Measurements from ENCODE around the gene CFAP65.

The CFAP65 gene

DNA sequence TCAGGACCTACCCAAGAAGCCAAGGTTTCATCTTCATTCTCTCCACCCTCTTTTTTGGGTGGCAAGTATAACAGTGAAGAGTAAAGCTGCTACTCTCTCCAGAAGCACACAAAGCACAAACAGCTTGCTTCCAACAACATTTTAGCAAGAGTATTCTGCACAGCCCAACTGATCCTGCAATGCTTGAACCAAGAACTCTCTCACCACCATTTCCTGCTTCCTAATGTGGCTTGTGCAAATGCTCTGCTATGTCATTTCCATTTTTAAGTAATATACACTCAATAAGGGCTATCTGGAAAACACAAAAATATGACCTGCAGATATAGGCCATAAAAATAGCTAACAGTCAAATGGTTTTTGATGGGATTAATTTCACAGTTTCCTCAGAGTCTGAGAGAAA is 43.5 kb upstream of the CFAP65 start:
- Histone ChIP-seq H3K79me1 (ENCODE audit: low read length) (no peaks in the 10 kb centered on the region), H4K8ac (ENCODE audit: low read depth, low read length) (no peak overlapping the region), H4K5ac (ENCODE audit: low read length) (no peak overlapping the region), H3K23ac (ENCODE audit: low read length) (no peak overlapping the region), H3K36me3 (ENCODE audit: control insufficient read depth, insufficient read depth, low read length) (no peaks in the 10 kb centered on the region), H2BK120ac (ENCODE audit: low read depth, low read length) (no peak overlapping the region), H3K18ac (ENCODE audit: low read length) (no peak overlapping the region), H2BK5ac (ENCODE audit: low read length) (no peak overlapping the region), H3K56ac (ENCODE audit: low read length) (no peak overlapping the region), H3K9ac (ENCODE audit: low read length) (no peak overlapping the region), H3K27me3 (ENCODE audit: insufficient read depth, low read length, poor library complexity) (no peaks in the 10 kb centered on the region), H3K4me3 (ENCODE audit: low read length) (no peak overlapping the region), H2AK5ac (ENCODE audit: low read length) (no peak overlapping the region), H2BK15ac (replicated peaks; ENCODE audit: low read depth) (no peak overlapping the region), H3K4me2 (ENCODE audit: low read length) (no peak overlapping the region), H3K4me1 (ENCODE audit: control insufficient read depth, low read depth, low read length) (peaks cover 2% of the 10 kb centered on the region), H3K4ac (ENCODE audit: low read depth, low read length) (no peak overlapping the region), H3K79me2 (ENCODE audit: control insufficient read depth, insufficient read depth, low read length) (no peaks in the 10 kb centered on the region), H3K27ac (ENCODE audit: low read depth, low read length) (no peak overlapping the region)
- no peak for DNase-seq

DNA sequence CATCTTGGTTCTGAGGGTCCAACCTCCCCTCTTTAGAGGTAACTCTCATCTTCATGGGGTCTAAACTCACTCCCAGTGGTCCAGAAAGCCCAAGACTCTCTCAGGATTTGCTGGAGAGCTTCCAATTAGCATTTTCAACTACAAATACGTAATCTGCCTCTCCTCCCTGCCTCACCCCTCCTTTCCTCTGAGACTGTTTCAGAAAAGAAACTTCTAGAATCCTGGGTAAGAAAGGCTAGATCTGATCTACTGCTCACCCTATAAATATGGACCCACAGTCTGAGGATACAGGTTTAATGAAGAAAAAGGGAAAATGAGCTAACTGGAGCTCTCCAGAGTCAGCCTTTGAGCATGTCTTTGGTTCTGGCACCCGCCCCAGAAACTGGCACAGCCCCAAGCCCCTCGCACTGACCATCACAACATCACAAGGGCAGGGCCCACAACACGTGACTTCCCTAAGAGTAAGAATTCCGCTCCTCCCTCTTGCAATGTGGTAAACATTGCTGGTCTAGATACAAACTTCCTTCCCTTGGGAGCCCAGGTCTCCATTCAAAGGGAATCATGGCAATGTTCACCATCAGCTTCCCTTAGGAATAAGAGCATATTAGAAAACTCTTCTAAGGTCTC is 41.1 kb upstream of the CFAP65 start:
- H2BK15ac ChIP-seq (replicated peaks; ENCODE audit: low read depth): no peak overlapping the region
- H4K5ac ChIP-seq (ENCODE audit: low read length): no peak overlapping the region
- peaks cover 2% of the 10 kb centered on the region for H3K4me1 ChIP-seq (ENCODE audit: control insufficient read depth, low read depth, low read length)
- H3K4me3 ChIP-seq (ENCODE audit: low read length): no peak overlapping the region
- no peak overlapping the region for H3K9ac ChIP-seq (ENCODE audit: low read length)
- no peak overlapping the region for H2BK5ac ChIP-seq (ENCODE audit: low read length)
- WGBS (ENCODE audit: extremely low coverage, insufficient coverage, low lambda C conversion rate): no CpG with 5 or more reads among the region's 5 CpGs
- no peak overlapping the region for H2AK5ac ChIP-seq (ENCODE audit: low read length)
- no peak for DNase-seq
- no peak overlapping the region for H3K27ac ChIP-seq (ENCODE audit: low read depth, low read length)
- H3K36me3 ChIP-seq (ENCODE audit: control insufficient read depth, insufficient read depth, low read length): no peaks in the 10 kb centered on the region
- H3K79me2 ChIP-seq (ENCODE audit: control insufficient read depth, insufficient read depth, low read length): no peaks in the 10 kb centered on the region
- no peak overlapping the region for H3K23ac ChIP-seq (ENCODE audit: low read length)
- H3K4me2 ChIP-seq (ENCODE audit: low read length): no peak overlapping the region
- no peak overlapping the region for H2BK120ac ChIP-seq (ENCODE audit: low read depth, low read length)
- H3K79me1 ChIP-seq (ENCODE audit: low read length): no peaks in the 10 kb centered on the region
- no peak overlapping the region for H4K8ac ChIP-seq (ENCODE audit: low read depth, low read length)
- no peak overlapping the region for H3K56ac ChIP-seq (ENCODE audit: low read length)
- no peak overlapping the region for H3K18ac ChIP-seq (ENCODE audit: low read length)
- H3K27me3 ChIP-seq (ENCODE audit: insufficient read depth, low read length, poor library complexity): no peaks in the 10 kb centered on the region
- no peak overlapping the region for H3K4ac ChIP-seq (ENCODE audit: low read depth, low read length)

GRCh38 chr2:219081701-219082331 is 40.5 kb upstream of the CFAP65 start:
- Histone ChIP-seq H4K5ac (ENCODE audit: low read length) (no peak overlapping the region), H3K79me1 (ENCODE audit: low read length) (no peaks in the 10 kb centered on the region), H3K18ac (ENCODE audit: low read length) (no peak overlapping the region), H2BK120ac (ENCODE audit: low read depth, low read length) (no peak overlapping the region), H3K23ac (ENCODE audit: low read length) (no peak overlapping the region), H3K36me3 (ENCODE audit: control insufficient read depth, insufficient read depth, low read length) (no peaks in the 10 kb centered on the region), H3K4ac (ENCODE audit: low read depth, low read length) (no peak overlapping the region), H3K4me2 (ENCODE audit: low read length) (no peak overlapping the region), H2AK5ac (ENCODE audit: low read length) (no peak overlapping the region), H3K27me3 (ENCODE audit: insufficient read depth, low read length, poor library complexity) (no peaks in the 10 kb centered on the region), H3K79me2 (ENCODE audit: control insufficient read depth, insufficient read depth, low read length) (no peaks in the 10 kb centered on the region), H4K8ac (ENCODE audit: low read depth, low read length) (no peak overlapping the region), H3K27ac (ENCODE audit: low read depth, low read length) (no peak overlapping the region), H3K4me1 (ENCODE audit: control insufficient read depth, low read depth, low read length) (peaks cover 2% of the 10 kb centered on the region), H2BK15ac (replicated peaks; ENCODE audit: low read depth) (no peak overlapping the region), H3K56ac (ENCODE audit: low read length) (no peak overlapping the region), H3K9ac (ENCODE audit: low read length) (no peak overlapping the region), H2BK5ac (ENCODE audit: low read length) (no peak overlapping the region), H3K4me3 (ENCODE audit: low read length) (no peak overlapping the region)
- no peak for DNase-seq

DNA sequence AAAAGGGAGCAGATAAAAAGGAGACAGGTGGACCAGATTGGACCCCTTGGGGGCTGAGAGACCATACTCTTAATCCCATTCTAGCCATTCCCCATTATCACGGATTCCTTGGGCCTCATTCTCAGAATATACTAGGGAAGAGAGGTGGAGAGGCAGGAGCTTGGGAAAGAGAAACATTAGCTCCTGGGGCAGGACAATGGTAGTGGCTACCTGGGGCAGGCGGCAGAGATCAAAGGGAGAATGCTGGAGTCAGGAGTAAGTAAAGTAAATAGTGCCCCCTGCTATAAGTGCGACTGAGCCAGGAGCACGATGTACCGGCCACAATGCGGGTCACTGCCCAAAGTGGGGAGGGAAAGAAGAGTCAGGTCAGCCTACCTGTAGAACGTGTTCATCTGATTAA is 39.8 kb upstream of the CFAP65 start:
- Histone ChIP-seq H3K36me3 (ENCODE audit: control insufficient read depth, insufficient read depth, low read length) (no peaks in the 10 kb centered on the region), H3K56ac (ENCODE audit: low read length) (no peak overlapping the region), H3K27me3 (ENCODE audit: insufficient read depth, low read length, poor library complexity) (no peaks in the 10 kb centered on the region), H3K4me3 (ENCODE audit: low read length) (no peak overlapping the region), H2BK15ac (replicated peaks; ENCODE audit: low read depth) (no peak overlapping the region), H3K4me2 (ENCODE audit: low read length) (no peak overlapping the region), H3K9ac (ENCODE audit: low read length) (no peak overlapping the region), H3K23ac (ENCODE audit: low read length) (no peak overlapping the region), H3K79me2 (ENCODE audit: control insufficient read depth, insufficient read depth, low read length) (no peaks in the 10 kb centered on the region), H2AK5ac (ENCODE audit: low read length) (no peak overlapping the region), H4K8ac (ENCODE audit: low read depth, low read length) (no peak overlapping the region), H3K27ac (ENCODE audit: low read depth, low read length) (no peak overlapping the region), H3K4ac (ENCODE audit: low read depth, low read length) (no peak overlapping the region), H3K18ac (ENCODE audit: low read length) (no peak overlapping the region), H4K5ac (ENCODE audit: low read length) (no peak overlapping the region), H2BK5ac (ENCODE audit: low read length) (no peak overlapping the region), H3K4me1 (ENCODE audit: control insufficient read depth, low read depth, low read length) (peaks cover 2% of the 10 kb centered on the region), H2BK120ac (ENCODE audit: low read depth, low read length) (no peak overlapping the region), H3K79me1 (ENCODE audit: low read length) (no peaks in the 10 kb centered on the region)
- peak; percentile 29 for DNase-seq
- WGBS (ENCODE audit: extremely low coverage, insufficient coverage, low lambda C conversion rate): no CpG with 5 or more reads among the region's 7 CpGs

GRCh38 chr2:219079417-219079816 is 38.1 kb upstream of the CFAP65 start:
- no CpG with 5 or more reads among the region's 2 CpGs for WGBS (ENCODE audit: extremely low coverage, insufficient coverage, low lambda C conversion rate)
- Histone ChIP-seq H4K5ac (ENCODE audit: low read length) (no peak overlapping the region), H3K4me1 (ENCODE audit: control insufficient read depth, low read depth, low read length) (peaks cover 2% of the 10 kb centered on the region), H2BK120ac (ENCODE audit: low read depth, low read length) (no peak overlapping the region), H3K36me3 (ENCODE audit: control insufficient read depth, insufficient read depth, low read length) (no peaks in the 10 kb centered on the region), H3K79me1 (ENCODE audit: low read length) (no peaks in the 10 kb centered on the region), H3K56ac (ENCODE audit: low read length) (no peak overlapping the region), H3K27me3 (ENCODE audit: insufficient read depth, low read length, poor library complexity) (no peaks in the 10 kb centered on the region), H3K23ac (ENCODE audit: low read length) (no peak overlapping the region), H2AK5ac (ENCODE audit: low read length) (no peak overlapping the region), H3K18ac (ENCODE audit: low read length) (no peak overlapping the region), H3K4me2 (ENCODE audit: low read length) (no peak overlapping the region), H4K8ac (ENCODE audit: low read depth, low read length) (no peak overlapping the region), H3K9ac (ENCODE audit: low read length) (no peak overlapping the region), H3K4ac (ENCODE audit: low read depth, low read length) (no peak overlapping the region), H3K4me3 (ENCODE audit: low read length) (no peak overlapping the region), H3K27ac (ENCODE audit: low read depth, low read length) (no peak overlapping the region), H3K79me2 (ENCODE audit: control insufficient read depth, insufficient read depth, low read length) (no peaks in the 10 kb centered on the region), H2BK15ac (replicated peaks; ENCODE audit: low read depth) (no peak overlapping the region), H2BK5ac (ENCODE audit: low read length) (no peak overlapping the region)
- DNase-seq: no peak

- WGBS (ENCODE audit: extremely low coverage, insufficient coverage, low lambda C conversion rate): no CpG with 5 or more reads among the region's 4 CpGs
- no peak overlapping the region for H2BK5ac ChIP-seq (ENCODE audit: low read length)
These were observed 37.6 kb upstream of the CFAP65 start for GRCh38 chr2:219078951-219079350.

More at GRCh38 chr2:219078951-219079350, 37.6 kb upstream of the CFAP65 start:
- Histone ChIP-seq H3K18ac (ENCODE audit: low read length) (no peak overlapping the region), H3K4me1 (ENCODE audit: control insufficient read depth, low read depth, low read length) (peaks cover 3% of the 10 kb centered on the region), H3K79me2 (ENCODE audit: control insufficient read depth, insufficient read depth, low read length) (no peaks in the 10 kb centered on the region), H4K5ac (ENCODE audit: low read length) (no peak overlapping the region), H2AK5ac (ENCODE audit: low read length) (no peak overlapping the region), H3K36me3 (ENCODE audit: control insufficient read depth, insufficient read depth, low read length) (no peaks in the 10 kb centered on the region), H3K27ac (ENCODE audit: low read depth, low read length) (no peak overlapping the region), H3K4me2 (ENCODE audit: low read length) (no peak overlapping the region), H3K27me3 (ENCODE audit: insufficient read depth, low read length, poor library complexity) (no peaks in the 10 kb centered on the region), H3K4me3 (ENCODE audit: low read length) (no peak overlapping the region), H4K8ac (ENCODE audit: low read depth, low read length) (no peak overlapping the region), H2BK15ac (replicated peaks; ENCODE audit: low read depth) (no peak overlapping the region), H3K4ac (ENCODE audit: low read depth, low read length) (no peak overlapping the region), H3K79me1 (ENCODE audit: low read length) (no peaks in the 10 kb centered on the region), H3K56ac (ENCODE audit: low read length) (no peak overlapping the region), H3K23ac (ENCODE audit: low read length) (no peak overlapping the region), H2BK120ac (ENCODE audit: low read depth, low read length) (no peak overlapping the region), H3K9ac (ENCODE audit: low read length) (no peak overlapping the region)
- DNase-seq: no peak

All from mesendoderm (in vitro differentiated cells).